ENCODE measurements around the gene PRSS36.
A peak's percentile ranks its signal among the peaks of the same experiment; 100 is the strongest.
"Not testable (repeated sequence)": the region's sequence is repeated elsewhere in the genome, so short reads cannot be mapped to it uniquely, and the experiment has no call there.

The PRSS36 gene

DNA sequence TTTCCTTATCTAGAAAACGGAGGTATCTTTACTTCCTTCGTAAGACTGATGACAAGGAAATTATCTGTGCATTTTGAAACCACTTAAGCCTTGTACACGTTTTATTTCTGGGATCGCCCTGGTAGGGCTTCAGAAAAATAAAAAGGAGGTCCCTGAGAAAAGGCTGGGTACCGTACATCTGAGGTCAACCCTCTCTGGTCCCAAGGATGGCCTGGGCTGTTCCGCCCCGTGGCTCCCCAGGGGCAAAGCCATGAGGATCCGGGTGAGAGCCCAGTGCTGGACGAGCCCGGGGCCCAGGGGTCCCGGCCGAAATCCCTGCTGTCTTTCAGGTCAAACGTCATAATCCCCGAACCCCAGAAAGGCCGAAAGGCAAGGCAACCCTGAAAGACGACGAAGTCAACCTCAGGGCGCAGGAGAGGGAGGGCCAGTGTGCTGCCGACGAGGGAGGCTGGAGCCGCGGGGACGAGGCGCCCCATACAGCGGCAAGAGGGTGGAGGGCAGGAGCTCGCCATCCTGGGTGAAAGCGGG is 29.4 kb upstream of the PRSS36 start:
- Histone ChIP-seq H2BK120ac (ENCODE audit: low read depth, low read length) (peak overlapping the region; percentile 2), H4K8ac (ENCODE audit: low read depth, low read length) (no peak overlapping the region), H2BK15ac (ENCODE audit: low read length) (peak overlapping the region; percentile 92), H2AFZ (ENCODE audit: low read length) (peak overlapping the region; percentile 92), H2BK12ac (ENCODE audit: low read length) (no peak overlapping the region), H3K4ac (ENCODE audit: low read length) (no peak overlapping the region), H3K27ac (replicated peaks; ENCODE audit: low read length) (peak overlapping the region; percentile 93), H3K4me1 (ENCODE audit: control insufficient read depth in 2 of 2, insufficient read depth in 1 of 2, low read depth in 1 of 2, low read length in 2 of 2) (peaks cover 7 to 11% of the 10 kb centered on the region in 2 donors), H4K91ac (ENCODE audit: low read depth, low read length, poor library complexity) (no peak overlapping the region), H3K14ac (ENCODE audit: low read length) (no peak overlapping the region), H3K27me3 (ENCODE audit: control insufficient read depth in 3 of 3, insufficient read depth in 3 of 3, low read depth in 1 of 3, low read length in 3 of 3) (peaks cover 0 to 2% (median 0%) of the 10 kb centered on the region in 3 experiments), H3K9ac (ENCODE audit: low read depth, low read length, poor library complexity) (peak overlapping the region; percentile 99), H3K18ac (ENCODE audit: low read length) (peak overlapping the region; percentile 99), H3K23ac (ENCODE audit: low read depth, low read length, poor library complexity) (peak overlapping the region; percentile 92), H3K4me3 (ENCODE audit: low read length in 2 of 2) (peak overlapping the region; percentile 88 to 97), H3K79me1 (ENCODE audit: low read depth, low read length) (no peaks in the 10 kb centered on the region), H3K4me2 (ENCODE audit: insufficient read depth, low read length, poor library complexity, severe bottlenecking) (peak overlapping the region; percentile 66), H2BK5ac (ENCODE audit: low read length) (peak overlapping the region; percentile 56), H3K36me3 (replicated peaks in 1 of 2; ENCODE audit: control insufficient read depth in 2 of 2, insufficient read depth in 2 of 2, low read length in 2 of 2) (peaks cover 13 to 37% of the 10 kb centered on the region in 2 donors), H2AK5ac (ENCODE audit: low read depth, low read length) (no peak overlapping the region), H3K9me3 (replicated peaks in 1 of 2; ENCODE audit: control insufficient read depth in 2 of 2, insufficient read depth in 1 of 2, low read depth in 1 of 2, low read length in 2 of 2) (no peaks in the 10 kb centered on the region)
- DNase-seq (ENCODE audit: low spot score) = no peak
- WGBS, 2 donors (ENCODE audit: extremely low coverage in 2 of 2, insufficient read length in 2 of 2, insufficient replicate concordance in 1 of 2) = no CpG with 5 or more reads among the region's 27 CpGs

DNA sequence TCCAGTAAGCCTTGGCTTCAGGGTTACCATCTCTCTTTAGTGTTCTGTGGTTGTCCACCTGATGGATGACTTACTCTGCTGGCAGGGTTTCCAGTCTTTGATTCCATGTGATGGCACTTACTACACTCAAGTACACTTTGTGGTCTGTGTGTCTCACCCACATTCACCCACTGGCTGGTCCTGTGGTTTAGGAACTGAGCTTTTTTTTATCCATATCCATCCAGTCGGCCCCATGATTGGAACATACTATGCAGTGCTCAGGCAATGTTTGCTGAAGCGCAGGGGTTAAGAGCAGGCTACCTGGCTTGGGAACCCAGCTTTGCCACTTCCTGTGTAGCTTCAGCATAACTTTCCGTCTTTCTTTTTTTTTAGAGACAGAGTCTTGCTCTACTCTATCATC is 27.3 kb upstream of the PRSS36 start:
- no peak overlapping the region for H2AK5ac ChIP-seq (ENCODE audit: low read depth, low read length)
- H2BK5ac ChIP-seq (ENCODE audit: low read length) = no peak overlapping the region
- DNase-seq (ENCODE audit: low spot score) = no peak
- no peak overlapping the region for H3K4ac ChIP-seq (ENCODE audit: low read length)
- H2BK15ac ChIP-seq (ENCODE audit: low read length) = no peak overlapping the region
- H2BK12ac ChIP-seq (ENCODE audit: low read length) = no peak overlapping the region
- no peak overlapping the region for H2BK120ac ChIP-seq (ENCODE audit: low read depth, low read length)
- H3K9me3 ChIP-seq (replicated peaks in 1 of 2; ENCODE audit: control insufficient read depth in 2 of 2, insufficient read depth in 1 of 2, low read depth in 1 of 2, low read length in 2 of 2) = no peaks in the 10 kb centered on the region
- H3K9ac ChIP-seq (ENCODE audit: low read depth, low read length, poor library complexity) = no peak overlapping the region
- WGBS, 2 donors (ENCODE audit: extremely low coverage in 2 of 2, insufficient read length in 2 of 2, insufficient replicate concordance in 1 of 2) = no CpG with 5 or more reads among the region's 3 CpGs
- H3K23ac ChIP-seq (ENCODE audit: low read depth, low read length, poor library complexity) = no peak overlapping the region
- H2AFZ ChIP-seq (ENCODE audit: low read length) = no peak overlapping the region
- peaks cover 2 to 3% of the 10 kb centered on the region in 2 donors for H3K4me1 ChIP-seq (ENCODE audit: control insufficient read depth in 2 of 2, insufficient read depth in 1 of 2, low read depth in 1 of 2, low read length in 2 of 2)
- no peak overlapping the region for H4K8ac ChIP-seq (ENCODE audit: low read depth, low read length)
- H3K18ac ChIP-seq (ENCODE audit: low read length) = no peak overlapping the region
- no peak overlapping the region for H3K4me3 ChIP-seq (ENCODE audit: low read length in 2 of 2)
- peaks cover 0 to 15% of the 10 kb centered on the region in 2 donors for H3K36me3 ChIP-seq (replicated peaks in 1 of 2; ENCODE audit: control insufficient read depth in 2 of 2, insufficient read depth in 2 of 2, low read length in 2 of 2)
- no peaks in the 10 kb centered on the region for H3K79me1 ChIP-seq (ENCODE audit: low read depth, low read length)
- H3K4me2 ChIP-seq (ENCODE audit: insufficient read depth, low read length, poor library complexity, severe bottlenecking) = no peak overlapping the region
- H3K14ac ChIP-seq (ENCODE audit: low read length) = no peak overlapping the region
- no peak overlapping the region for H4K91ac ChIP-seq (ENCODE audit: low read depth, low read length, poor library complexity)
- H3K27ac ChIP-seq (replicated peaks; ENCODE audit: low read length) = no peak overlapping the region
- H3K27me3 ChIP-seq (ENCODE audit: control insufficient read depth in 3 of 3, insufficient read depth in 3 of 3, low read depth in 1 of 3, low read length in 3 of 3) = peaks cover 0 to 2% (median 0%) of the 10 kb centered on the region in 3 experiments

DNA sequence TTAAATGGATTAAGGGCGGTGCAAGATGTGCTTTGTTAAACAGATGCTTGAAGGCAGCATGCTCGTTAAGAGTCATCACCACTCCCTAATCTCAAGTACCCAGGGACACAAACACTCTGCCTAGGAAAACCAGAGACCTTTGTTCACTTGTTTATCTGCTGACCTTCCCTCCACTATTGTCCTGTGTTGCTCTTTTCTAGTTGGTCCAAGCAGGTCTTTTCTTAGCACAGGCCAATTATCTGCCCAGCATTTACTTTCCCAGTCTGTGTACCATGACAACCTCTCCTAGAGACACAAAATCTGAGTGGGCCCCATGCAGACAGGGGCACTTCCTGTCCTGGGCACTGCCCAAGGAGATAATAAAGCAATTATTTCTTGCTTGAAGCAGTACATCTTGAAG is 20.2 kb upstream of the PRSS36 start:
- no CpG with 5 or more reads among the region's 2 CpGs for WGBS, 2 donors (ENCODE audit: extremely low coverage in 2 of 2, insufficient read length in 2 of 2, insufficient replicate concordance in 1 of 2)
- H3K9me3 ChIP-seq (replicated peaks in 1 of 2; ENCODE audit: control insufficient read depth in 2 of 2, insufficient read depth in 1 of 2, low read depth in 1 of 2, low read length in 2 of 2); H2BK120ac ChIP-seq (ENCODE audit: low read depth, low read length); H4K8ac ChIP-seq (ENCODE audit: low read depth, low read length); H3K9ac ChIP-seq (ENCODE audit: low read depth, low read length, poor library complexity); H4K91ac ChIP-seq (ENCODE audit: low read depth, low read length, poor library complexity); H3K36me3 ChIP-seq (replicated peaks in 1 of 2; ENCODE audit: control insufficient read depth in 2 of 2, insufficient read depth in 2 of 2, low read length in 2 of 2); H2BK5ac ChIP-seq (ENCODE audit: low read length); H2BK15ac ChIP-seq (ENCODE audit: low read length); H3K27ac ChIP-seq (replicated peaks; ENCODE audit: low read length); H3K23ac ChIP-seq (ENCODE audit: low read depth, low read length, poor library complexity); H2AK5ac ChIP-seq (ENCODE audit: low read depth, low read length); H3K79me1 ChIP-seq (ENCODE audit: low read depth, low read length); H3K4ac ChIP-seq (ENCODE audit: low read length); H3K14ac ChIP-seq (ENCODE audit: low read length); H3K4me1 ChIP-seq (ENCODE audit: control insufficient read depth in 2 of 2, insufficient read depth in 1 of 2, low read depth in 1 of 2, low read length in 2 of 2); H3K4me3 ChIP-seq (ENCODE audit: low read length in 2 of 2); H3K4me2 ChIP-seq (ENCODE audit: insufficient read depth, low read length, poor library complexity, severe bottlenecking); H3K27me3 ChIP-seq (ENCODE audit: control insufficient read depth in 3 of 3, insufficient read depth in 3 of 3, low read depth in 1 of 3, low read length in 3 of 3); H3K18ac ChIP-seq (ENCODE audit: low read length); H2BK12ac ChIP-seq (ENCODE audit: low read length): not testable (repeated sequence)
- peak; percentile 42 for DNase-seq (ENCODE audit: low spot score)
- H2AFZ ChIP-seq (ENCODE audit: low read length) = peak overlapping the region; percentile 46

DNA sequence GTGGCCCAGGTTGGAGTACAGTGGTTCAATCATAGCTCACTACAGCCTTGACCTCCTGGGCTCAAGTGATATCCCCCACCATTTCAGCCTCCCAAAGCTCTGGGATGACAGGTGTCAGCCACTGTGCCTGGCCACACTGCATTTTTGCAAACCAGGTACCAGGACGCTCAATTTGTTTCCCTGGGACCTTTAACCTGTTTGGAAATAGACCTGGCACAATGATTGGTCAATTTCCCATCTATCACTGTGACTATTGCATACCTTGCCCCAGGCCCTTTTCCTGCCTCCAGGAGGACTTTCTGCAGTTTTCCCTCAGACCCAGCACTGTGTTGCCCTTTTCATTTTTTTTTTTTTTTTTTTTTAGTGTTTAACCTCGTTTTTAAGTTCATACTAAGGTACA is 19.0 kb upstream of the PRSS36 start:
- no peak overlapping the region for H2BK5ac ChIP-seq (ENCODE audit: low read length)
- DNase-seq (ENCODE audit: low spot score) = no peak
- WGBS, 2 donors (ENCODE audit: extremely low coverage in 2 of 2, insufficient read length in 2 of 2, insufficient replicate concordance in 1 of 2) = no CpG with 5 or more reads among the region's 2 CpGs
- H2BK12ac ChIP-seq (ENCODE audit: low read length) = no peak overlapping the region
- H3K4me2 ChIP-seq (ENCODE audit: insufficient read depth, low read length, poor library complexity, severe bottlenecking) = no peak overlapping the region
- H3K18ac ChIP-seq (ENCODE audit: low read length) = no peak overlapping the region
- no peak overlapping the region for H2BK120ac ChIP-seq (ENCODE audit: low read depth, low read length)
- H3K79me1 ChIP-seq (ENCODE audit: low read depth, low read length) = no peaks in the 10 kb centered on the region
- H3K27ac ChIP-seq (replicated peaks; ENCODE audit: low read length) = no peak overlapping the region
- H3K23ac ChIP-seq (ENCODE audit: low read depth, low read length, poor library complexity) = no peak overlapping the region
- H2AK5ac ChIP-seq (ENCODE audit: low read depth, low read length) = no peak overlapping the region
- peaks cover 0 to 5% of the 10 kb centered on the region in 2 donors for H3K9me3 ChIP-seq (replicated peaks in 1 of 2; ENCODE audit: control insufficient read depth in 2 of 2, insufficient read depth in 1 of 2, low read depth in 1 of 2, low read length in 2 of 2)
- H3K4me3 ChIP-seq (ENCODE audit: low read length in 2 of 2) = no peak overlapping the region
- no peak overlapping the region for H4K8ac ChIP-seq (ENCODE audit: low read depth, low read length)
- peaks cover 0 to 3% (median 0%) of the 10 kb centered on the region in 3 experiments for H3K27me3 ChIP-seq (ENCODE audit: control insufficient read depth in 3 of 3, insufficient read depth in 3 of 3, low read depth in 1 of 3, low read length in 3 of 3)
- no peak overlapping the region for H3K14ac ChIP-seq (ENCODE audit: low read length)
- H3K4ac ChIP-seq (ENCODE audit: low read length) = no peak overlapping the region
- no peak overlapping the region for H2AFZ ChIP-seq (ENCODE audit: low read length)
- H3K36me3 ChIP-seq (replicated peaks in 1 of 2; ENCODE audit: control insufficient read depth in 2 of 2, insufficient read depth in 2 of 2, low read length in 2 of 2) = no peaks in the 10 kb centered on the region
- H2BK15ac ChIP-seq (ENCODE audit: low read length) = no peak overlapping the region
- no peak overlapping the region for H4K91ac ChIP-seq (ENCODE audit: low read depth, low read length, poor library complexity)
- no peak overlapping the region for H3K9ac ChIP-seq (ENCODE audit: low read depth, low read length, poor library complexity)
- peaks cover 3 to 5% of the 10 kb centered on the region in 2 donors for H3K4me1 ChIP-seq (ENCODE audit: control insufficient read depth in 2 of 2, insufficient read depth in 1 of 2, low read depth in 1 of 2, low read length in 2 of 2)
